Keratinocyte (primary cell): ENCODE measurements around the gene SPTLC3.

ENCODE experiments used
- CTCF ChIP-seq, 3 experiments: IDR thresholded peaks in 1 of 3; conservative IDR thresholded peaks in 1 of 3; optimal IDR thresholded peaks in 1 of 3; 2 replicates in 2 of 3; 3 replicates in 1 of 3; pipeline versions ENCODE3 to v1.5.1; 2011; ENCODE audit warnings: low read length in 3 of 3, mild to moderate bottlenecking in 3 of 3, moderate library complexity in 2 of 3, control low read depth in 1 of 3, inconsistent platforms in 1 of 3; ENCODE audit not compliant: insufficient read depth in 2 of 3; ENCODE audit errors: extremely low read depth in 1 of 3
- EZH2 ChIP-seq: IDR thresholded peaks from one replicate; pipeline ENCODE4 v1.6.1; 2012; ENCODE audit warnings: inconsistent platforms, mild to moderate bottlenecking, low read length, moderate library complexity

- no peak for TF ChIP-seq CTCF (optimal IDR thresholded peaks at IDR 0.05 in 1 of 3, IDR thresholded peaks at IDR 0.05 in 1 of 3, conservative IDR thresholded peaks at IDR 0.05 in 1 of 3; ENCODE audit: extremely low read depth in 1 of 3, insufficient read depth in 2 of 3, low read length in 3 of 3)
- no peak for TF ChIP-seq EZH2
Observed at GRCh38 chr20:13130061-13130706, 121.4 kb downstream of the SPTLC3 start.
